Panc1 (cell line): ENCODE results near the gene LRRN4CL. TPM values are rescaled to one million over a fixed set of nuclear protein-coding genes. Genes with fewer than 3 reads are reported as not detected.

ENCODE experiments used
- ATAC-seq: fragments of 200-7000 bp; cut with Tn5 transposase; 2 replicates; pipeline ENCODE4 v1.9.1; 2020; ENCODE audit warnings: mild to moderate bottlenecking, moderate library complexity
- BruUV-seq: library from RNA; stranded (reverse); fragments of 400-500 nt; replicated peaks from 2 replicates; lab custom pipeline; 2021; lab: Mats Ljungman, UMichigan
- CTCF ChIA-PET: fragments of 300-600 bp; sonication (Branson Sonifier 250); formaldehyde crosslinking; loops from one replicate; lab custom pipeline; 2022; ENCODE audit warnings: antibody characterized with exemption; lab: Charles Lee
- POLR2A ChIA-PET: fragments of 300-600 bp; sonication (Branson Sonifier 250); formaldehyde crosslinking; loops from one replicate; lab custom pipeline; 2022; ENCODE audit warnings: antibody characterized with exemption; lab: Charles Lee
- DNase-seq: peaks from one replicate; pipeline ENCODE4 v3.0.0-alpha.2; 2010; ENCODE audit warnings: low read depth, low spot score
- H3K27ac ChIP-seq: 2 replicates; pipeline ENCODE4 v1.5.1; 2011; ENCODE audit warnings: mild to moderate bottlenecking, low read length, inconsistent platforms
- H3K27me3 ChIP-seq: fragments of 200-500 bp; sonication (Bioruptor generic); 2 replicates; pipeline ENCODE4 v1.6.0; 2014; ENCODE audit warnings: low read length, inconsistent platforms; ENCODE audit not compliant: control insufficient read depth, insufficient read depth
- H3K36me3 ChIP-seq: fragments of 200-500 bp; sonication (Bioruptor generic); 2 replicates; pipeline ENCODE4 v1.5.1; 2014; ENCODE audit warnings: inconsistent platforms, mild to moderate bottlenecking, low read length, moderate library complexity; ENCODE audit not compliant: control insufficient read depth, insufficient read depth
- H3K4me1 ChIP-seq: 2 replicates; pipeline ENCODE4 v1.5.1; 2011; ENCODE audit warnings: inconsistent platforms, mild to moderate bottlenecking, low read length, moderate library complexity; ENCODE audit not compliant: control insufficient read depth, insufficient read depth
- H3K4me3 ChIP-seq, 2 experiments: 2 replicates each; pipeline ENCODE4 v1.5.1; 2011 to 2012; ENCODE audit warnings: low read depth in 2 of 2, low read length in 2 of 2, mild to moderate bottlenecking in 2 of 2, inconsistent platforms in 1 of 2, moderate library complexity in 1 of 2
- H3K9me3 ChIP-seq: fragments of 200-500 bp; sonication (Bioruptor generic); 2 replicates; pipeline ENCODE4 v1.5.1; 2014; ENCODE audit warnings: low read depth, mild to moderate bottlenecking, inconsistent platforms, low read length, moderate library complexity; ENCODE audit not compliant: control insufficient read depth, insufficient read depth
- CTCF ChIP-seq: fragments of 450-650 bp; IDR thresholded peaks from 2 replicates; pipeline ENCODE4 v1.5.1; 2017; ENCODE audit warnings: mild to moderate bottlenecking
- POLR2AphosphoS5 ChIP-seq: IDR thresholded peaks from 2 replicates; pipeline ENCODE4 v1.6.1; 2012; ENCODE audit warnings: mild to moderate bottlenecking, low read depth, low read length, moderate library complexity
- REST ChIP-seq, 2 experiments: IDR thresholded peaks; 2 replicates each; pipeline ENCODE4 v1.6.1; 2011 to 2012; ENCODE audit warnings: low read depth in 2 of 2, control low read depth in 1 of 2, low read length in 1 of 2, mild to moderate bottlenecking in 1 of 2, moderate library complexity in 1 of 2; ENCODE audit not compliant: insufficient read depth in 1 of 2
- SIN3A ChIP-seq: IDR thresholded peaks from 2 replicates; pipeline ENCODE4 v1.6.1; 2012; ENCODE audit warnings: low read depth, mild to moderate bottlenecking, low read length, moderate library complexity, borderline replicate concordance; ENCODE audit not compliant: insufficient read depth
- TCF7L2 ChIP-seq: IDR thresholded peaks from 2 replicates; pipeline ENCODE4 v1.6.1; 2011; ENCODE audit warnings: mild to moderate bottlenecking, low read depth, low read length, inconsistent platforms
- in situ Hi-C: cut with HindIII; loops from 2 replicates; pipeline ENCODE4 v1.10.0; 2016; ENCODE audit warnings: low sequenced_read_pairs, low pct_unique_long_range_greater_than_20kb
- intact Hi-C: fragments of 100-400 bp; cut with micrococcal nuclease; formaldehyde crosslinking; loops from one replicate; pipeline ENCODE4 v1.10.0; 2022; ENCODE audit not compliant: unreplicated experiment
- total RNA-seq: library from RNA; stranded (reverse); gene quantifications from one replicate; pipeline ENCODE4 v1.2.1, GENCODE V29; 2021; ENCODE audit not compliant: unreplicated experiment

The LRRN4CL gene
- total RNA-seq, 1 experiment from 2014 or later = 0.13 TPM

- TF ChIP-seq SIN3A (no peak), TCF7L2 (no peak), CTCF (no peak), REST (IDR thresholded peaks at IDR 0.05; ENCODE audit: insufficient read depth in 1 of 2, low read depth in 2 of 2, low read length in 1 of 2) (no peak), POLR2AphosphoS5 (no peak)
- CTCF ChIA-PET = interaction anchor here (0.6 to 0.9 kb wide), 2 partner anchors 29 to 44 kb away, joined by 3 to 4 read pairs; partner anchors contain the start of gene TAF6L
- no peak for DNase-seq
- peak overlapping the region; percentile 68 to 100 for H3K4me3 ChIP-seq
- POLR2A ChIA-PET = interaction anchor here (0.6 to 2.4 kb wide), 3 partner anchors 27 to 114 kb away, joined by 3 to 7 read pairs (median 7); partner anchors contain the start of genes C11orf98, CSKMT and ZBTB3
- no TSS peak for BruUV-seq
- H3K4me1 ChIP-seq = peaks cover 9% of the 10 kb centered on the region
- peaks cover 33% of the 10 kb centered on the region for H3K36me3 ChIP-seq
- no peaks in the 10 kb centered on the region for H3K27me3 ChIP-seq
- H3K9me3 ChIP-seq = no peaks in the 10 kb centered on the region
- peak overlapping the region; percentile 92; the same call in 1 of the 2 replicates for H3K27ac ChIP-seq
- ATAC-seq = peak; percentile 12
- intact Hi-C loops = no loop called here
- in situ Hi-C loops = no loop called here
Measured at GRCh38 chr11:62726915-62727164, 37.5 kb upstream of the LRRN4CL start.

- in situ Hi-C loops (no loop called here), intact Hi-C loops (no loop called here)
- peak overlapping the region; percentile 68 to 100 for H3K4me3 ChIP-seq
- no peak for TF ChIP-seq TCF7L2
- no peak for TF ChIP-seq REST (IDR thresholded peaks at IDR 0.05; ENCODE audit: insufficient read depth in 1 of 2, low read depth in 2 of 2, low read length in 1 of 2)
- TF ChIP-seq CTCF = no peak
- no peak for TF ChIP-seq SIN3A
- TF ChIP-seq POLR2AphosphoS5 = no peak
- DNase-seq = no peak
- no TSS peak for BruUV-seq
- H3K9me3 ChIP-seq = no peaks in the 10 kb centered on the region
- no peaks in the 10 kb centered on the region for H3K27me3 ChIP-seq
- H3K36me3 ChIP-seq = peaks cover 38% of the 10 kb centered on the region
- peaks cover 9% of the 10 kb centered on the region for H3K4me1 ChIP-seq
- ATAC-seq = no peak
- ChIA-PET CTCF (no interaction called here), POLR2A (interaction anchor here (1.1 to 2.4 kb wide), 2 partner anchors 27 to 61 kb away, joined by 7 read pairs; partner anchors contain the start of genes C11orf98, CSKMT and ZBTB3)
- H3K27ac ChIP-seq = peak overlapping the region; percentile 92
Measured at GRCh38 chr11:62726156-62726914, 37.0 kb upstream of the LRRN4CL start.
